GM12892 (cell line): ENCODE data around the gene PNRC1.

Experiments
- POLR2A ChIP-seq: IDR thresholded peaks from 2 replicates; pipeline ENCODE4 v1.6.1; 2011; ENCODE audit warnings: low read depth, low read length, control low read depth
- POLR2AphosphoS5 ChIP-seq: IDR thresholded peaks from 2 replicates; pipeline ENCODE4 v1.6.1; 2011; ENCODE audit warnings: low read depth, low read length, control low read depth

- TF ChIP-seq POLR2AphosphoS5 (no peak), POLR2A (no peak)
Observed at GRCh38 chr6:89044328-89045010, 36.1 kb upstream of the PNRC1 start.
